Suprapubic skin (tissue), 4 donors: ENCODE measurements around the gene ATP6V1D.

Experiments
- EP300 ChIP-seq: sonication (generic); formaldehyde crosslinking; IDR thresholded peaks from one replicate; pipeline ENCODE4 v1.6.1; 2017; ENCODE audit warnings: antibody characterized with exemption
- POLR2A ChIP-seq, 2 donors: fragments of 450-650 bp; IDR thresholded peaks; one replicate each; pipeline ENCODE4 v1.6.1; 2017; ENCODE audit warnings: antibody characterized with exemption in 2 of 2, mild to moderate bottlenecking in 2 of 2, moderate library complexity in 2 of 2
- POLR2AphosphoS5 ChIP-seq, 3 donors: sonication (generic); formaldehyde crosslinking; IDR thresholded peaks; one replicate each; pipeline ENCODE4 v1.6.1; 2017; ENCODE audit warnings: antibody characterized with exemption in 3 of 3
- TF ChIP-seq, protein P1 (sequence below), 2 donors: fragments of 200-600 bp in 1 of 2; fragments of 450-650 bp in 1 of 2; sonication (generic) in 1 of 2; IDR thresholded peaks; one replicate each; pipeline ENCODE4 v1.5.1; 2016 to 2019; ENCODE audit warnings: antibody characterized with exemption in 2 of 2, mild to moderate bottlenecking in 1 of 2, moderate library complexity in 1 of 2

GRCh38 chr14:67372833-67373232 lies 13.2 kb upstream of the ATP6V1D start:
- TF ChIP-seq, protein P1, sequence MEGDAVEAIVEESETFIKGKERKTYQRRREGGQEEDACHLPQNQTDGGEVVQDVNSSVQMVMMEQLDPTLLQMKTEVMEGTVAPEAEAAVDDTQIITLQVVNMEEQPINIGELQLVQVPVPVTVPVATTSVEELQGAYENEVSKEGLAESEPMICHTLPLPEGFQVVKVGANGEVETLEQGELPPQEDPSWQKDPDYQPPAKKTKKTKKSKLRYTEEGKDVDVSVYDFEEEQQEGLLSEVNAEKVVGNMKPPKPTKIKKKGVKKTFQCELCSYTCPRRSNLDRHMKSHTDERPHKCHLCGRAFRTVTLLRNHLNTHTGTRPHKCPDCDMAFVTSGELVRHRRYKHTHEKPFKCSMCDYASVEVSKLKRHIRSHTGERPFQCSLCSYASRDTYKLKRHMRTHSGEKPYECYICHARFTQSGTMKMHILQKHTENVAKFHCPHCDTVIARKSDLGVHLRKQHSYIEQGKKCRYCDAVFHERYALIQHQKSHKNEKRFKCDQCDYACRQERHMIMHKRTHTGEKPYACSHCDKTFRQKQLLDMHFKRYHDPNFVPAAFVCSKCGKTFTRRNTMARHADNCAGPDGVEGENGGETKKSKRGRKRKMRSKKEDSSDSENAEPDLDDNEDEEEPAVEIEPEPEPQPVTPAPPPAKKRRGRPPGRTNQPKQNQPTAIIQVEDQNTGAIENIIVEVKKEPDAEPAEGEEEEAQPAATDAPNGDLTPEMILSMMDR (IDR thresholded peaks at IDR 0.05): no peak
- TF ChIP-seq POLR2AphosphoS5 (IDR thresholded peaks at IDR 0.05) (no peak), POLR2A (IDR thresholded peaks at IDR 0.05) (no peak), EP300 (no peak)
